Right lobe of liver (tissue), 6 donors: ENCODE data around the gene SDK1. TPM values are rescaled to one million over a fixed set of nuclear protein-coding genes. Genes with fewer than 3 reads are reported as not detected.

Experiments
- ATAC-seq, 4 donors: fragments of 200-7000 bp; cut with Tn5 transposase; one replicate each; pipeline ENCODE4 v1.9.1; 2020; ENCODE audit warnings: mild to moderate bottlenecking in 4 of 4, moderate library complexity in 4 of 4
- DNase-seq, 3 donors: peaks; one replicate each; pipeline ENCODE4 v3.0.0-alpha.2; 2020
- H3K27ac ChIP-seq, 3 donors: fragments of 200-600 bp; one replicate each; pipeline ENCODE4 v1.8.0; 2022
- H3K27me3 ChIP-seq, 2 donors: fragments of 200-600 bp; one replicate each; pipeline ENCODE4 v1.8.0; 2022
- H3K36me3 ChIP-seq, 4 donors: fragments of 200-600 bp; sonication (generic) in 1 of 4; one replicate each; pipeline versions ENCODE4 v1.5.1 to v1.8.0; 2017 to 2022; ENCODE audit warnings: control low read depth in 1 of 4
- H3K4me1 ChIP-seq, 4 donors: fragments of 200-600 bp; sonication (generic) in 1 of 4; one replicate each; pipeline versions ENCODE4 v1.5.1 to v1.8.0; 2017 to 2022; ENCODE audit warnings: control low read depth in 1 of 4
- H3K4me3 ChIP-seq, 3 donors: fragments of 200-600 bp; one replicate each; pipeline ENCODE4 v1.8.0; 2022
- H3K9me3 ChIP-seq, 4 donors: fragments of 200-600 bp; sonication (generic) in 1 of 4; one replicate each; pipeline versions ENCODE4 v1.5.1 to v1.8.0; 2017 to 2022; ENCODE audit warnings: control low read depth in 1 of 4
- CTCF ChIP-seq, 4 donors: fragments of 200-600 bp in 3 of 4; fragments of 450-650 bp in 1 of 4; IDR thresholded peaks; one replicate each; pipeline versions ENCODE4 v1.5.1 to v1.8.0; 2016 to 2022; ENCODE audit warnings: antibody characterized with exemption in 4 of 4, mild to moderate bottlenecking in 2 of 4
- POLR2A ChIP-seq: fragments of 450-650 bp; IDR thresholded peaks from one replicate; pipeline ENCODE4 v1.6.1; 2017; ENCODE audit warnings: antibody characterized with exemption, mild to moderate bottlenecking
- WGBS: methylation state at CpG from one replicate; pipeline ENCODE4 v1.1.6; 2018; ENCODE audit warnings: low coverage, low lambda C conversion rate; ENCODE audit not compliant: insufficient coverage; ENCODE audit errors: missing lambda C conversion rate; 5-methylcytosine and 5-hydroxymethylcytosine counted together
- intact Hi-C, 2 donors: fragments of 100-400 bp; cut with DNase I; formaldehyde crosslinking; loops; one replicate each; pipeline versions ENCODE4 v1.11.2 to v1.14.1; 2022
- total RNA-seq, 6 experiments: library from RNA; depleted of rRNA in 2 of 6; stranded (reverse); fragments of >200 nt in 2 of 6; fragmentation: NEBNext Ultra II Directional in 3 of 6; extraction: Animal tissue kit (Norgen Biotek cat#: 25700) in 3 of 6; gene quantifications; one replicate each; pipeline versions ENCODE4 v1.1.0 to v1.2.4, GENCODE V29; 2016 to 2023
- donor health status: DM: no; HTN: yes; CAD: no.
- donor health status: DM: no; HTN: no; CAD: no.
- donor health status: DM: no; HTN: no; CAD: no.
- donor health status: DM: no; HTN: yes; CAD: no.
- donor health status: DM: no; HTN: yes; CAD: no.

The SDK1 gene
- total RNA-seq, 6 experiments from 2014 or later: 0.07 to 1.4 (median 0.65) TPM

- ATAC-seq: no peak
Observed at GRCh38 chr7:3757059-3757458, 456.0 kb downstream of the SDK1 start.

GRCh38 chr7:3760651-3761050, 459.6 kb downstream of the SDK1 start:
- ATAC-seq (no peak), DNase-seq (no peak)
- WGBS: 68% methylated on average over 4 of the region's 5 CpGs
- Histone ChIP-seq H3K27ac (no peak overlapping the region), H3K36me3 (no peaks in the 10 kb centered on the region), H3K4me1 (no peaks in the 10 kb centered on the region), H3K4me3 (no peak overlapping the region), H3K9me3 (no peaks in the 10 kb centered on the region), H3K27me3 (no peaks in the 10 kb centered on the region)
- intact Hi-C loops: no loop called here
- no peak for TF ChIP-seq POLR2A
- no peak for TF ChIP-seq CTCF (IDR thresholded peaks at IDR 0.05)

More at GRCh38 chr7:3757059-3757458, 456.0 kb downstream of the SDK1 start:
- DNase-seq: no peak
- H3K36me3 ChIP-seq: no peaks in the 10 kb centered on the region
- WGBS: 58% methylated on average over 3 of the region's 3 CpGs
- no peaks in the 10 kb centered on the region for H3K27me3 ChIP-seq
- H3K9me3 ChIP-seq: no peaks in the 10 kb centered on the region
- H3K4me3 ChIP-seq: no peak overlapping the region
- no peak for TF ChIP-seq CTCF (IDR thresholded peaks at IDR 0.05)
- no peak for TF ChIP-seq POLR2A
- intact Hi-C loops: no loop called here
- H3K27ac ChIP-seq: no peak overlapping the region
- no peaks in the 10 kb centered on the region for H3K4me1 ChIP-seq

GRCh38 chr7:3762146-3762831, 461.2 kb downstream of the SDK1 start:
- intact Hi-C loops: no loop called here
- no peaks in the 10 kb centered on the region for H3K4me1 ChIP-seq
- TF ChIP-seq POLR2A: no peak
- no peak for TF ChIP-seq CTCF (IDR thresholded peaks at IDR 0.05)
- DNase-seq (no peak), ATAC-seq (no peak)
- 61% methylated on average over 9 of the region's 11 CpGs for WGBS
- H3K36me3 ChIP-seq: no peaks in the 10 kb centered on the region
- H3K4me3 ChIP-seq: no peak overlapping the region
- H3K27ac ChIP-seq: no peak overlapping the region
- no peaks in the 10 kb centered on the region for H3K27me3 ChIP-seq
- no peaks in the 10 kb centered on the region for H3K9me3 ChIP-seq

GRCh38 chr7:3767917-3768777, 467.1 kb downstream of the SDK1 start:
- no peaks in the 10 kb centered on the region for H3K9me3 ChIP-seq
- DNase-seq (no peak), ATAC-seq (no peak)
- H3K27me3 ChIP-seq: no peaks in the 10 kb centered on the region
- H3K36me3 ChIP-seq: no peaks in the 10 kb centered on the region
- no peak overlapping the region for H3K27ac ChIP-seq
- TF ChIP-seq CTCF (IDR thresholded peaks at IDR 0.05) (no peak), POLR2A (no peak)
- no peak overlapping the region for H3K4me3 ChIP-seq
- no peaks in the 10 kb centered on the region for H3K4me1 ChIP-seq
- intact Hi-C loops: no loop called here
- WGBS: 46% methylated on average over 6 of the region's 9 CpGs
